ENCODE results near the gene ARHGEF37. TPM values are rescaled to one million over a fixed set of nuclear protein-coding genes. Genes with fewer than 3 reads are reported as not detected.

The ARHGEF37 gene
- total RNA-seq, 1 donor from 2014 or later, result 4.1 TPM

GRCh38 chr5:149683964-149684363 is 102.7 kb downstream of the ARHGEF37 start:
- no peak overlapping the region for H3K4me3 ChIP-seq (ENCODE audit: low read depth, low read length)
- no peaks in the 10 kb centered on the region for H3K36me3 ChIP-seq (ENCODE audit: control insufficient read depth, insufficient read depth, low read length)
- no peak for DNase-seq (ENCODE audit: low read depth)
- peaks cover 12% of the 10 kb centered on the region for H3K27me3 ChIP-seq (ENCODE audit: control insufficient read depth, insufficient read depth, low read length)
- no peak for TF ChIP-seq CTCF (IDR thresholded peaks at IDR 0.05; ENCODE audit: insufficient read depth, low read length, poor library complexity, severe bottlenecking)

- H3K27me3 ChIP-seq (ENCODE audit: control insufficient read depth, insufficient read depth, low read length), result peaks cover 12% of the 10 kb centered on the region
- no peak for TF ChIP-seq CTCF (IDR thresholded peaks at IDR 0.05; ENCODE audit: insufficient read depth, low read length, poor library complexity, severe bottlenecking)
- H3K4me3 ChIP-seq (ENCODE audit: low read depth, low read length), result no peak overlapping the region
- H3K36me3 ChIP-seq (ENCODE audit: control insufficient read depth, insufficient read depth, low read length), result no peaks in the 10 kb centered on the region
- DNase-seq (ENCODE audit: low read depth), result no peak
These were observed 103.1 kb downstream of the ARHGEF37 start for GRCh38 chr5:149684371-149684770.

Other genes with a start within 250 kb of the ARHGEF37 start
- 30.3 and 30.7 TPM in 2 replicates for gene GRPEL2, start 236.0 kb upstream of the ARHGEF37 start, total RNA-seq
- 8.6 and 11.9 TPM in 2 replicates for gene PCYOX1L, start 223.5 kb upstream of the ARHGEF37 start, total RNA-seq
- not detected in 2 replicates for gene IL17B, start 202.2 kb upstream of the ARHGEF37 start, total RNA-seq
- 250 and 270 TPM in 2 replicates for gene CSNK1A1, start 30.1 kb upstream of the ARHGEF37 start, total RNA-seq
- 0.38 and 0.68 TPM in 2 replicates for gene PPARGC1B, start 148.8 kb downstream of the ARHGEF37 start, total RNA-seq

All from kidney epithelial cell (primary cell).